ENCODE data around the gene C9orf85.
A peak's percentile ranks its signal among the peaks of the same experiment; 100 is the strongest.

DNA sequence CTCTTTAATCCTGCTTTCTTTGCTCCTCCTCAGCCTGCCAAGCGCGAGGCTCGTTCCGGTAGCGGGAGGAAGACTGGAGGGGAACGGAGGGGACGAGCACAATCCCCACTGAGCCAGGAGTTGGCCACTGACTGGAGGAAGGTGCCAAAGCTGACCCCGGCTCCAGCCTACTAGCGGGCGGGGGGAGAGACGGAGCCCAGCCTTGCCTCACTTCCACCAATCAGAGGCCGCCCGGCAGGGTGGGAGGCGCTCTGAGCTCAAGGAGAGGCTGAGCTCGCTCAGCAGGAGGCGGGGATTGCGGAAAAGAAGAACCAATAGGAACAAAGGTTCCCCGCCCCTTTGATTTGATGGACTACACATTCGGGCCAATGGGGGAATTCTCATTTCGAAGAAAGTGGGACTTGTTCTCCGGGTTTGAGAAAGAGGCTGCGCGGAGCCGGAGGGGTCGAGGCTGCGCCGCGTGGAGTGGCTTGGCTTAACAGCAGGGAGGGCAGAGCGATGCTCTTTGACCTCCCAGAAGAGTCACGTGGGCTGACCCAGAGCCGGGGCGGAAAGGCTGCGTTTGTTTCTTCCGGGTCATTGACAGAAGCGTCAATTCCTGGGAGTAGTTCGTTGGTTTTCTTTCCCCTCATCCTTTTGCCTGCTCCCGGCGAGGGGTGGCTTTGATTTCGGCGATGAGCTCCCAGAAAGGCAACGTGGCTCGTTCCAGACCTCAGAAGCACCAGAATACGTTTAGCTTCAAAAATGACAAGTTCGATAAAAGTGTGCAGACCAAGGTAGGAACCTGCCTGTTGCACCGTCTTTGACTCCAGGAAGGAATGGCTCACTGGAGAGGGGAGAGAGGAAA, at the start of gene C9orf85, which contains the start of gene ABHD17B:
- TF ChIP-seq CEBPB (IDR thresholded peaks at IDR 0.05; ENCODE audit: low read depth, low read length) (0 out of 2 replicates have a peak, but pooled peaks have one; percentile 30), MXI1 (IDR thresholded peaks at IDR 0.05; ENCODE audit: borderline replicate concordance, low read depth, low read length) (peak; percentile 67; the same call in 1 of the 2 replicates), RCOR1 (IDR thresholded peaks at IDR 0.05; ENCODE audit: insufficient replicate concordance, low read length) (no peak), POLR2A (IDR thresholded peaks at IDR 0.05; ENCODE audit: low read depth, low read length) (peak; percentile 97), MAZ (IDR thresholded peaks at IDR 0.05; ENCODE audit: borderline replicate concordance, low read depth, low read length) (peak; percentile 79; the same call in 1 of the 2 replicates)
- TF ChIP-seq, protein P1, sequence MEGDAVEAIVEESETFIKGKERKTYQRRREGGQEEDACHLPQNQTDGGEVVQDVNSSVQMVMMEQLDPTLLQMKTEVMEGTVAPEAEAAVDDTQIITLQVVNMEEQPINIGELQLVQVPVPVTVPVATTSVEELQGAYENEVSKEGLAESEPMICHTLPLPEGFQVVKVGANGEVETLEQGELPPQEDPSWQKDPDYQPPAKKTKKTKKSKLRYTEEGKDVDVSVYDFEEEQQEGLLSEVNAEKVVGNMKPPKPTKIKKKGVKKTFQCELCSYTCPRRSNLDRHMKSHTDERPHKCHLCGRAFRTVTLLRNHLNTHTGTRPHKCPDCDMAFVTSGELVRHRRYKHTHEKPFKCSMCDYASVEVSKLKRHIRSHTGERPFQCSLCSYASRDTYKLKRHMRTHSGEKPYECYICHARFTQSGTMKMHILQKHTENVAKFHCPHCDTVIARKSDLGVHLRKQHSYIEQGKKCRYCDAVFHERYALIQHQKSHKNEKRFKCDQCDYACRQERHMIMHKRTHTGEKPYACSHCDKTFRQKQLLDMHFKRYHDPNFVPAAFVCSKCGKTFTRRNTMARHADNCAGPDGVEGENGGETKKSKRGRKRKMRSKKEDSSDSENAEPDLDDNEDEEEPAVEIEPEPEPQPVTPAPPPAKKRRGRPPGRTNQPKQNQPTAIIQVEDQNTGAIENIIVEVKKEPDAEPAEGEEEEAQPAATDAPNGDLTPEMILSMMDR (conservative IDR thresholded peaks at IDR 0.05; ENCODE audit: low read depth, low read length), result no peak
- TF ChIP-seq, protein P2, sequence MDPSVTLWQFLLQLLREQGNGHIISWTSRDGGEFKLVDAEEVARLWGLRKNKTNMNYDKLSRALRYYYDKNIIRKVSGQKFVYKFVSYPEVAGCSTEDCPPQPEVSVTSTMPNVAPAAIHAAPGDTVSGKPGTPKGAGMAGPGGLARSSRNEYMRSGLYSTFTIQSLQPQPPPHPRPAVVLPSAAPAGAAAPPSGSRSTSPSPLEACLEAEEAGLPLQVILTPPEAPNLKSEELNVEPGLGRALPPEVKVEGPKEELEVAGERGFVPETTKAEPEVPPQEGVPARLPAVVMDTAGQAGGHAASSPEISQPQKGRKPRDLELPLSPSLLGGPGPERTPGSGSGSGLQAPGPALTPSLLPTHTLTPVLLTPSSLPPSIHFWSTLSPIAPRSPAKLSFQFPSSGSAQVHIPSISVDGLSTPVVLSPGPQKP (IDR thresholded peaks at IDR 0.05; ENCODE audit: borderline replicate concordance, low read depth, low read length), result no peak
